ENCODE measurements around the gene TMEM131. TPM values are rescaled to one million over a fixed set of nuclear protein-coding genes. Genes with fewer than 3 reads are reported as not detected.

TMEM131 gene
- total and polyA plus RNA-seq, 2 of the 8 experiments (the other 6 are each of a cell fraction or from before 2014, with no cell fraction given) = 9.7 to 22.9 TPM

- no peaks in the 10 kb centered on the region for H3K9me3 ChIP-seq (ENCODE audit: insufficient read depth in 2 of 2, low read depth in 1 of 2, low read length in 1 of 2)
- WGBS, 2 experiments (ENCODE audit: extremely low coverage in 1 of 2, insufficient coverage in 1 of 2, insufficient read length in 1 of 2, insufficient replicate concordance in 2 of 2, low coverage in 1 of 2, low lambda C conversion rate in 2 of 2, missing lambda C conversion rate in 1 of 2) = 92% methylated on average over 6 of the region's 6 CpGs; no CpG with 5 or more reads in 1 of the 2 experiments
- H4K5ac ChIP-seq (ENCODE audit: insufficient read length, low read depth, low read length) = no peak overlapping the region
- POLR2A ChIA-PET (ENCODE audit: partially characterized antibody) = no interaction called here
- H2AK5ac ChIP-seq (ENCODE audit: low read depth, low read length) = no peak overlapping the region
- no peak overlapping the region for H3K9ac ChIP-seq (replicated peaks in 1 of 4; ENCODE audit: extremely low read depth in 1 of 4, low read depth in 3 of 4, low read length in 3 of 4)
- H2BK5ac ChIP-seq (ENCODE audit: low read depth, low read length) = no peak overlapping the region
- H3K4me2 ChIP-seq (ENCODE audit: insufficient read depth in 1 of 2, low read depth in 2 of 2, low read length in 2 of 2) = no peak overlapping the region
- no peaks in the 10 kb centered on the region for H3K27me3 ChIP-seq (replicated peaks in 1 of 4; ENCODE audit: control insufficient read depth in 3 of 4, extremely low read depth in 1 of 4, insufficient read depth in 3 of 4, low read length in 3 of 4)
- H3K27ac ChIP-seq (ENCODE audit: low read depth, low read length) = no peak overlapping the region
- H3K23ac ChIP-seq (ENCODE audit: insufficient read length) = no peak overlapping the region
- no peak overlapping the region for H2BK20ac ChIP-seq (ENCODE audit: low read length)
- no peak overlapping the region for H3K4me3 ChIP-seq (ENCODE audit: extremely low read depth in 1 of 4, insufficient read depth in 2 of 4, low read depth in 3 of 4, low read length in 4 of 4)
- H3K79me2 ChIP-seq (ENCODE audit: control insufficient read depth in 1 of 2, insufficient read depth in 2 of 2, low read length in 2 of 2) = no peaks in the 10 kb centered on the region
- no peaks in the 10 kb centered on the region for H3K36me3 ChIP-seq (ENCODE audit: control insufficient read depth in 2 of 4, insufficient read depth in 4 of 4, low read length in 3 of 4)
- H2BK120ac ChIP-seq (replicated peaks; ENCODE audit: low read depth, low read length) = no peak overlapping the region
- no peak overlapping the region; the same call in 1 of the 2 replicates for H2BK12ac ChIP-seq (ENCODE audit: low read depth, low read length)
- CTCF ChIA-PET (ENCODE audit: partially characterized antibody) = no interaction called here
- FAIRE-seq = no peak
- H2AFZ ChIP-seq (ENCODE audit: low read length) = no peak overlapping the region
- no peak overlapping the region for H3K18ac ChIP-seq (ENCODE audit: extremely low read depth, low read length)
- H3K4ac ChIP-seq (replicated peaks; ENCODE audit: insufficient read length, low read depth, low read length) = no peak overlapping the region
- H4K8ac ChIP-seq (ENCODE audit: extremely low read depth, insufficient read depth, low read length) = no peak overlapping the region
- H4K91ac ChIP-seq (replicated peaks; ENCODE audit: insufficient read length, low read length) = no peak overlapping the region
- H3K79me1 ChIP-seq (ENCODE audit: low read depth, low read length) = no peaks in the 10 kb centered on the region
- H2BK15ac ChIP-seq (ENCODE audit: low read length) = no peak overlapping the region
- peak in 1 of 2 experiments; percentile 19 for DNase-seq (ENCODE audit: low read depth in 1 of 2, low spot score in 2 of 2)
- no peaks in the 10 kb centered on the region for H3K23me2 ChIP-seq (ENCODE audit: low read depth, low read length)
- peaks cover 0 to 3% (median 0%) of the 10 kb centered on the region in 4 experiments; a peak in 1 of 7 replicates for H3K4me1 ChIP-seq (replicated peaks in 1 of 4; ENCODE audit: control insufficient read depth in 3 of 4, insufficient read depth in 4 of 4, low read length in 3 of 4)
- H3K56ac ChIP-seq (replicated peaks; ENCODE audit: insufficient read length, low read depth, low read length) = no peak overlapping the region
- H3K14ac ChIP-seq (ENCODE audit: insufficient read length) = no peak overlapping the region
- no peaks in the 10 kb centered on the region for H4K20me1 ChIP-seq (replicated peaks in 1 of 2; ENCODE audit: control insufficient read depth in 1 of 2, insufficient read depth in 2 of 2, low read length in 2 of 2)
- TF ChIP-seq FOSL1 (IDR thresholded peaks at IDR 0.05; ENCODE audit: insufficient read depth, low read depth, low read length) = no peak
- no peak for TF ChIP-seq POLR2A (IDR thresholded peaks at IDR 0.05; ENCODE audit: control extremely low read depth in 1 of 2, low read depth in 2 of 2, low read length in 2 of 2)
- TF ChIP-seq RNF2 (IDR thresholded peaks at IDR 0.05; ENCODE audit: borderline replicate concordance, low read depth, low read length, missing control alignments, poor library complexity, severe bottlenecking) = no peak
- TF ChIP-seq CREB1 (IDR thresholded peaks at IDR 0.05) = no peak
- no peak for TF ChIP-seq TAF1 (IDR thresholded peaks at IDR 0.05; ENCODE audit: low read depth, low read length)
- no peak for TF ChIP-seq KDM5A (IDR thresholded peaks at IDR 0.05; ENCODE audit: low read length)
- no peak for TF ChIP-seq EZH2 (IDR thresholded peaks at IDR 0.05; ENCODE audit: low read depth, low read length, severe bottlenecking)
- no peak for TF ChIP-seq SP2 (IDR thresholded peaks at IDR 0.05; ENCODE audit: low read length)
- TF ChIP-seq ASH2L (IDR thresholded peaks at IDR 0.05; ENCODE audit: low read length) = no peak
- TF ChIP-seq MAFK (IDR thresholded peaks at IDR 0.05; ENCODE audit: low read depth, low read length) = no peak
- no peak for TF ChIP-seq CTCF (IDR thresholded peaks at IDR 0.05; ENCODE audit: control extremely low read depth in 1 of 3, insufficient read depth in 1 of 3, low read depth in 1 of 3, low read length in 3 of 3)
- TF ChIP-seq NANOG (IDR thresholded peaks at IDR 0.05; ENCODE audit: insufficient read depth, low read depth, low read length, poor library complexity, severe bottlenecking) = no peak
These were observed 34.0 kb upstream of the TMEM131 start for GRCh38 chr2:98029718-98030222.

Measured in H1 (cell line).